IMR-90 (cell line): Measurements from ENCODE around the gene CDK5RAP3.
"Not testable (repeated sequence)": the region's sequence is repeated elsewhere in the genome, so short reads cannot be mapped to it uniquely, and the experiment has no call there.

Source experiments
- BHLHE40 ChIP-seq: fragments of 150-350 bp; IDR thresholded peaks from 2 replicates; pipeline ENCODE4 v1.6.1; 2016; ENCODE audit warnings: mild to moderate bottlenecking, low read depth, low read length
- CEBPB ChIP-seq: IDR thresholded peaks from 2 replicates; pipeline ENCODE4 v1.6.1; 2012; ENCODE audit warnings: low read depth, low read length, improper control_type of control experiment
- CTCF ChIP-seq: conservative IDR thresholded peaks from 2 replicates; pipeline ENCODE4 v1.5.1; 2012; ENCODE audit warnings: mild to moderate bottlenecking, low read depth, low read length, improper control_type of control experiment
- ELK1 ChIP-seq: fragments of 150-350 bp; IDR thresholded peaks from 2 replicates; pipeline ENCODE4 v1.6.1; 2016; ENCODE audit warnings: low read depth, mild to moderate bottlenecking, low read length, moderate library complexity, borderline replicate concordance
- MAFK ChIP-seq: IDR thresholded peaks from 2 replicates; pipeline ENCODE4 v1.6.1; 2012; ENCODE audit warnings: low read depth, low read length, improper control_type of control experiment
- MXI1 ChIP-seq: IDR thresholded peaks from 2 replicates; pipeline ENCODE4 v1.6.1; 2012; ENCODE audit warnings: low read depth, mild to moderate bottlenecking, low read length, moderate library complexity, borderline replicate concordance
- NFE2L2 ChIP-seq: fragments of 150-350 bp; IDR thresholded peaks from 2 replicates; pipeline ENCODE4 v1.6.1; 2016; ENCODE audit warnings: low read depth, mild to moderate bottlenecking, low read length
- POLR2A ChIP-seq: IDR thresholded peaks from 2 replicates; pipeline ENCODE4 v1.6.1; 2012; ENCODE audit warnings: mild to moderate bottlenecking, low read depth, low read length
- RCOR1 ChIP-seq: IDR thresholded peaks from 2 replicates; pipeline ENCODE4 v1.6.1; 2012; ENCODE audit warnings: mild to moderate bottlenecking, low read length, improper control_type of control experiment; ENCODE audit not compliant: insufficient replicate concordance
- RFX5 ChIP-seq: IDR thresholded peaks from 2 replicates; pipeline ENCODE4 v1.8.0; 2012; ENCODE audit warnings: low read depth, mild to moderate bottlenecking, low read length, moderate library complexity
- USF2 ChIP-seq: fragments of 150-350 bp; IDR thresholded peaks from 2 replicates; pipeline ENCODE4 v1.6.1; 2017; ENCODE audit warnings: mild to moderate bottlenecking, antibody characterized with exemption, low read length, low read depth

GRCh38 chr17:48001657-48002056 is 30.7 kb downstream of the CDK5RAP3 start:
- TF ChIP-seq CTCF, BHLHE40, RCOR1, POLR2A, RFX5, MAFK, USF2, MXI1, CEBPB, ELK1, NFE2L2: not testable (repeated sequence)
